HG03045 (cell line): ENCODE data around the gene PSMF1.
A peak's percentile ranks its signal among the peaks of the same experiment; 100 is the strongest.

ENCODE experiments used
- ATAC-seq: cut with Tn5 transposase; IDR thresholded peaks from one replicate; pipeline ENCODE4 v1.9.1; 2021; ENCODE audit warnings: mild to moderate bottlenecking, moderate library complexity; ENCODE audit not compliant: unreplicated experiment

Gene PSMF1

DNA sequence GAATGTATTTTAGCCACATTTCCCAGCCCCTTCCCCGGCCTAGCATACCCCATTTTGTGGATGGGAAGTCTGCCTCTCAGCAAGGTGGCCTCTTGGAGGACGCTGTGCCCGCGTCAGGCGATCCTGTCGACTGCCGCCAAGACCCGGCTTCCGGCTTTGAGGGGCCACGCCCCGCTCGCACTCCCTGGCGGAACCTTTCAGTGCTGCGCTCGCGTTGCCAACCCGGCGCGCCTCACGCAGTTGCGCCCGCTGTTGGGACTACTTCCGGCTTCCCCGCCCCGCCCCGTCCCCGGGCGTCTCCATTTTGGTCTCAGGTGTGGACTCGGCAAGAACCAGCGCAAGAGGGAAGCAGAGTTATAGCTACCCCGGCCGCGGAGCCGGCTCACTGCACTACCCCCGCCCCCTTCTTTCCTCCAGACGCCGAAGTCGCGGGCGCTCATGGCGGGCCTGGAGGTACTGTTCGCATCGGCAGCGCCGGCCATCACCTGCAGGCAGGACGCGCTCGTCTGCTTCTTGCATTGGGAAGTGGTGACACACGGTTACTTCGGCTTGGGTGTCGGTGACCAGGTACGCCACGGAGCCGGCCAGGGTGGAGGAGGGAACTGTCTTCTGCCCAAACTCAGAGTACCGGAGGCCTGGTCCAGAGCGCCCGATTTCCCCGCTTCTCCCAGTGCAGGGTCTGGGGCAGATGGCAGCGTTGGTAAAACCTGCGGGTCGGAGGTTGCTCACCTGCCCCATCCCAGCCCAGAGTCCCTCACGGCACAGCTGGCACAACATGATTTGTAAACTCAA lies at the start of gene PSMF1:
PSMF1 (plus strand) TSS at position 267 of the 792 bp plus-strand sequence; CDS start at position 439, 172 bp downstream.
- peak; percentile 98 for ATAC-seq

DNA sequence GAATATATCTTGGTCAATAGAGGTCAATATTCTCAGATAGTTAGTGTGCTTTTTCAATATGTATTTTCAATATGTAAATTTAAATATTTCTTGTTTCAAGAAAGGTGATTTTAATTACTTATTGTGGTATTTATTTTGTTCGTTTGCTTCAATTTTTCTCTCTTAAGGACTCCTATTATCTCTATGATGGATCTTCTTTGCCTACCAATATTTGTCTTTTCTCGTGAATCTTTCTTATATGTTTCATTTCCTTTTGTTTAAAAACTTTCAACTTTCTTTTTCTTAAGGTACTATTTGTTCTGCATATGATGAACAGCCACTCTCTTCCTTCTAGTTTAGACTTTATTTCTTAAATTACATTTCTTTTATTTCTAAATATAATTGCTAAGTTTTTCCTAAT lies 46.1 kb upstream of the PSMF1 start:
- no peak for ATAC-seq

DNA sequence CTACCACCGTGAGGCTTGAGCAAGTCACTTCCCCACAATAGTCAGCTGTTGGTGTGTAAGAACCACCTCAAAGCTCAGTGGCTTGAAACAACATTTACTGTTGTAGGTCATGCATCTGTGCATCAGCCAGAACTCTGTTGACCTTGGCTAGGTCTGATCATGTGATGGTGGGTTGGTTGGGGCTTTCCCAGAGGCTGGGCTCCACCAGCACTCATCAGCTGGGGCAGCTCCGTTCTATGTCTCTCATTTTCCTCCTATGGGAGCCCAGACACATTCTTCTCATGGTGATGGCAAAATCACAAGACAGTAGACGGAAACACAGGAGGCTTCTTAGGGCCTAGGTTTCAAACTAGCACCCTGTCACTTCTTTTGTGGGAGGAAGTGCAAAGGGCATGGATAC lies 42.8 kb upstream of the PSMF1 start:
- ATAC-seq: no peak

GRCh38 chr20:1081891-1082290 lies 36.5 kb upstream of the PSMF1 start:
- ATAC-seq: no peak

GRCh38 chr20:1083431-1084080 lies 34.8 kb upstream of the PSMF1 start:
- ATAC-seq: no peak

DNA sequence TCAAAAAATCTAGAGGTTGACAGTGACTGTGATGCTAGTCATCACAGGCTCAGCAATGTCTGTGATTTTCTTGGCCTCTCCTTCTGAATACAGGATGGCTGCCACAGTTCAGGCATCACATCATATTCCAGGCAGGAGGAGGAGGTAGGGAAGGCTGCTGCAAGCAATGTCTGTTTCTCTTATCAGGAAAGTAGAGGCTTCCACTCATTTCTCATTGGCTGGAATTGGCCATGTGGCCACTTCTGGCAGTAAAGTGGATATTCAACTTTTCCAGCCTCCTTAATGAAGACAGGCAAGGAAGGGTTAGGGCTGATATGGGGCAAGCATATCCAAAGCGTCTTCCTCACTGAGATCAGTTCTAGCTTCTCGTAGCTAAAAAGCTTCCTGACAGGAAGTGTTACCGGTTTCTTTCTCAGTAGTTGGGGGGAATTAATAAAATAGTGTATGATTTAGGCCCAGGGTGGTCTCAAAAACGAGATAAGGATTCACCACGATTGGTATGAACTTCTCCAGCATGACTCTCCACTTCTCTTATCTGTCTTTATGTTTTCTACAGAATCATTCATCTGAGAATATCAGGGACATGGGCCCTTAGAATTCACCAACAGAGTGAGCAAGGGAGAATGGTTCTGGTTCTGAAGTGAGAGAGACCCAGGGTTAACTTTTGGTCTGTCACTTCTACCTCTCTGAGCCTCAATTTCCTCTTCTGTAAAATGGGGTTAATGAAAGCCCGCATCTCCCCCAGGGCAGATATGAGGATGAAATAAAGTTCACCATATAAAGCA lies 32.7 kb upstream of the PSMF1 start:
- no peak for ATAC-seq

GRCh38 chr20:1086277-1087213 lies 31.9 kb upstream of the PSMF1 start:
- ATAC-seq: no peak

DNA sequence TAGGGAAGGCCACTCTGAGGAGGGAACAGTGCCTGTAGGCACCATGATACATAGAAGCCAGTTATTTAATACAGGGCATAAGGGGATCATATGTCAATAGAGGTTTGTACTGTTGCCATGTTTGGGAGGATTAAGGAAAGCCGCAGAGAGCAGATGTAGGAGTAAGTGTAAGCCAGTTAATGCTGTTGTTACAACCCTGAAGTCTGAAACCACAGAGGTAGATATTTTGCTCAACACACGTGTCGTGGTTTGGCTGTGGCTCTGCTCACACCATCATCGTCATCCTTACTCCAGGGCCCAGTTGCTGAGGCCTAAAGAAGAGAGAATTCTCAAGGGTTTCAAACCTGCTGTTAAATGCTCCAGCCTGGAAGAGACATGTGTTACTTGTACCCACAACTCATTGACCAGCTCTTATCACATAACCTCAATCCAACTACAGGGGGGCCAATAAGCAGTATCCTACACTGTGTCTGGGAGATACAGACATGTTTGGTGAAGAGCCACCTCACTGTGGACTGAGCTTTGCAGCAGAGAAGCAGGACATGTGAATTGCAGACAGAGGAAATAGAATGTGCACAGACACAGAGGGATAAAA lies 31.0 kb upstream of the PSMF1 start:
- ATAC-seq: no peak

GRCh38 chr20:1094751-1095150 lies 23.7 kb upstream of the PSMF1 start:
- ATAC-seq: no peak

DNA sequence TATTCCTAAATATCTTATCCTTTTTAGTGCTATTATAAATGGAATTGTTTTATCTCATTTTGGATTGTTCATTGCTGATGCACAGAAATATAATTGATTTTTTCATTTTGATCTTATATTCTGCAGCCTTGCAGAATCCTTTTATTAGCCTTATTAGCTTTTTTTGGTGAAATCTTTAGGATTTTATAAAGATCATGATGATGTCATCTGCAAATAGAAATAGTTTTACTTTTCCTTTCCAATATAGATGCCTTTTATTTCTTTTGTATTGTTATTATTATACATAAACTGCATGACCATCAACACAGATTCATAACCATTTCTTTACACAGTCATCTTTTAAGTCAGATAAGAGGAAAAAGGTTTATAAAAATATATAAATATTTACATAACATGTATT lies 16.9 kb upstream of the PSMF1 start:
- no peak for ATAC-seq

DNA sequence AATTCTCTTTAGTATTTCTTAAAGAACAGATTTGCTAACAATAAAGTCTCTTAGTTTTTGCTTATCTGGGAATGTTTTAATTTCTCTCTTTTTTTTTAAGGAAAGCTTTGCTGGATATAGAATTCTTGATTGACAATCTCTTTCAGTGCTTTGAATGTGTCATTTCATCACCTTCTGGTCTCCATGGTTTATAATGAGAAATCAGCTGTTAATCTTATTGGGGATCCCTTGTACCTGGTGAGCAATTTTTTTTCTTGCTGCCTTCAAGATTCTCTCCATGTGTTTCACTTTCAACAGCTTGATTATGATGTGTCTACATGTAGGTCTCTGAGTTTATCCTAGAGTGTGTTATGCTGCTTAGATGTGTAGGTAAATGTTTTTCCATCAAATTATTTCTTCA lies 16.4 kb upstream of the PSMF1 start:
- ATAC-seq: no peak

- no peak for ATAC-seq
Measured at GRCh38 chr20:1103751-1104150, 14.7 kb upstream of the PSMF1 start.

DNA sequence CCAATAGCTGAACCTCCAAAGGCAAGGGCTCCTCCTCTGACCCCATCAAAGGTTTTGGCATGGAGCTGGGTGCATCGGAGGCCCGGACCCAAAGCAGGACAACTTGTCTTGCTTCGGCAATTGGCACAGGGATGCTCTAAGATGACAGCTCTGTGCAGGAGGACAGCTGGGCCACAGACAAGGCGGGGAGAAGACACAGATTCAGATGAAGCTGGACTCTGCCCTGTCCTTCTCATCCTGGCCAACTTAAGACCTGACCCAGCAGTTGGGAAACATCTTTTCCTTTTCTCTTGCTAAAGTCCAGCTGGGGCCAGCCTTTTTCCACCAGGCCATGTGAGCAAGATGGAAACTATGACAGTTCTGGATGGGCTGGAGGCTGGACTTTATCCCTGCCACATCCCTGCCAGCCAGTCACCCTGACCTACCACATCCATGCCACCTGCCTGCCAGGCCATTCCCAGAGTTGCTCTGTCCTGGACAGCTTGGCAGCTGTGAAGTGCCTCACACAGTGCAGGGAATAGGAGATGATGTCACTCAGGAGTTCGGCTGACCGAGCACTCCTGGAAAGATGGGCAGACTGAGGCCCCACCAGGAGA lies 12.7 kb upstream of the PSMF1 start:
- no peak for ATAC-seq

- ATAC-seq: no peak
Measured at GRCh38 chr20:1107176-1107575, 11.2 kb upstream of the PSMF1 start.

DNA sequence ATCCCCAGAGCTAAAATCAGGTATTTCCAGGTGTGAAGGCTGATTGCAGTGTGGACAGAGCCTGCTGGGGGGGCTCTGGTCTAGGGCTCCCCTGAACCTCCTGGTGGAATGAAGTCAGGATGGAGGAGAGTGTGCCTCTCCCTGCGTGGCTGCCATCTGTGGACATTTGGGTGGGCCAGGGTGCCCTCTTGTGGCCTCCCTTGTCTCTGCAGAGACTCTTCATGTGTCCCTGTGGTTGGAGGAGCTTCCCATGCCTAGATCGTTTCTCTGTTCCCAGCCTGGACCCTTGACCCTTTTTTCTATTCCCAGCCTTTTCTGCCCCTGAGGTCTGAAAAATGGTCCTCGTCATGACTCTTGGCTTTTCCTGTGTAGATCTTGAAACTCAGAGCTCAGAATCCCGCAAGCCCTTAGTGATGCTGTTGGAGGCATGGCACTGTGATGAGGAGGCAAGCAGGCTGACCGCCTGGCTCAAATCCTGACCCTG lies 9.9 kb upstream of the PSMF1 start:
- ATAC-seq: no peak

GRCh38 chr20:1112908-1113307 lies 5.5 kb upstream of the PSMF1 start:
- no peak for ATAC-seq

DNA sequence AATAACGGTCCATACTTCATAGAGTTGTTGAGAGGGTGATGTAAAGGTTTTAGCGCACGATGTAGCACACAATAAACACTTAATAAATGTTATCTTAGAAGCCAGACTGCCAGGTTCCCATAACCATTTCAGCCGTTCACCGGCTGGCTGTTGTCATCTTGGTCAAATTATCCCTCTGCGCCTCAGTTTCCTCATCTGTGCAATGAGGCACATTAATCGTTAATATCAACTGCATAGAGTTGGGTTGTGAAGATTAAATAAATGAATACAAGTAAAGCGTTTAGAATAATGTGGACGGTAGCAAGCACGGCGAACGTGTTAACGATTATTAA lies 432 bp upstream of the PSMF1 start:
- no peak for ATAC-seq

DNA sequence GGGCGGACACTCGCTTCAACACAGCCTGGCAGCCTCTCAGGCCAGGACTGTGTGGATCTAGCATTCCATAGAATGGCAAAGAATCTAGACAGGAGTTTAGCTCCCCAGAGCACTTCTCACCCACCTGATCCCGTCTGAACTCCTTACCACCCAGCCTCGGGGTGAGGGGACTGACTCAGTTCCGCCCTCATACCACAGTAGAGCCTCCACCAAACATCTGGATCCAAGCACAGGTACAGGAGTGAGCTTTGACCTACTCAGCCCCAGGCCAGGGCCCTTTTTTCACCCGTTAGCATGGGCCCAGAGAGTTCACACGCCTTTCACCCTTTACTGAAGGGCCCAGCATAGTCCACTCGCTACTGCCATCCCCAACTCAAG lies 715 bp downstream of the PSMF1 start:
- ATAC-seq: no peak

GRCh38 chr20:1119524-1119923 lies 1.1 kb downstream of the PSMF1 start:
- ATAC-seq: no peak

GRCh38 chr20:1121429-1121828 lies 3.0 kb downstream of the PSMF1 start:
- no peak for ATAC-seq
